SK-N-SH (cell line): ENCODE data around the gene CIAO1. TPM values are rescaled to one million over a fixed set of nuclear protein-coding genes. Genes with fewer than 3 reads are reported as not detected.

Source experiments
- CTCF ChIA-PET: fragments of 300-600, 350-600 bp; formaldehyde crosslinking; extraction: SDS; loops from one replicate; lab custom pipeline; 2021; lab: Yijun Ruan, JAX
- POLR2A ChIA-PET: fragments of 350-600 bp; sonication (Branson Sonifier 250); formaldehyde crosslinking; extraction: SDS; loops from one replicate; lab custom pipeline; 2020; ENCODE audit warnings: antibody characterized with exemption, inconsistent platforms; lab: Yijun Ruan, JAX
- DNase-seq: peaks from one replicate; pipeline ENCODE4 v3.0.0; 2012
- H2AFZ ChIP-seq: fragments of 200-600 bp; sonication (generic); 2 replicates; pipeline ENCODE4 v1.8.1; 2016; ENCODE audit warnings: antibody characterized with exemption, mild to moderate bottlenecking, low read depth
- H3F3A ChIP-seq: fragments of 200-600 bp; sonication (generic); replicated peaks from 2 replicates; pipeline ENCODE3; 2016; ENCODE audit warnings: antibody characterized with exemption, mild to moderate bottlenecking; ENCODE audit not compliant: insufficient read depth
- H3K27ac ChIP-seq, 2 experiments: fragments of 200-500 bp in 1 of 2; fragments of 200-600 bp in 1 of 2; sonication (Bioruptor generic) in 1 of 2; sonication (generic), shearing (Covaris generic) in 1 of 2; 2 replicates each; pipeline versions ENCODE4 v1.5.1 to v1.6.1; 2014 to 2016; ENCODE audit warnings: low read depth in 2 of 2, inconsistent platforms in 1 of 2, low read length in 1 of 2, mild to moderate bottlenecking in 1 of 2, mixed read lengths in 1 of 2
- H3K27me3 ChIP-seq: fragments of 200-600 bp; sonication (generic), shearing (Covaris generic); 2 replicates; pipeline ENCODE4 v1.6.1; 2016; ENCODE audit warnings: mixed run types; ENCODE audit not compliant: insufficient read depth
- H3K36me3 ChIP-seq, 2 experiments: fragments of 200-500 bp in 1 of 2; fragments of 200-600 bp in 1 of 2; sonication (Bioruptor generic) in 1 of 2; sonication (generic) in 1 of 2; replicated peaks in 1 of 2; 2 replicates each; pipeline versions ENCODE3 to v1.5.1; 2014 to 2016; ENCODE audit warnings: low read length in 1 of 2, mild to moderate bottlenecking in 1 of 2; ENCODE audit not compliant: insufficient read depth in 2 of 2, control insufficient read depth in 1 of 2
- H3K4me1 ChIP-seq, 2 experiments: fragments of 200-500 bp in 1 of 2; fragments of 200-600 bp in 1 of 2; sonication (Bioruptor generic) in 1 of 2; sonication (generic), shearing (Covaris generic) in 1 of 2; 2 replicates each; pipeline versions ENCODE4 v1.5.1 to v1.6.1; 2014 to 2016; ENCODE audit warnings: low read depth in 1 of 2, low read length in 1 of 2, mixed run types in 1 of 2; ENCODE audit not compliant: insufficient read depth in 2 of 2, control insufficient read depth in 1 of 2
- H3K4me2 ChIP-seq: fragments of 200-600 bp; sonication (generic), shearing (Covaris generic); 2 replicates; pipeline ENCODE4 v1.6.1; 2017; ENCODE audit warnings: mixed run types
- H3K4me3 ChIP-seq, 2 experiments: fragments of 200-500 bp in 1 of 2; fragments of 200-600 bp in 1 of 2; sonication (Bioruptor generic) in 1 of 2; sonication (generic), shearing (Covaris generic) in 1 of 2; 2 replicates each; pipeline versions ENCODE4 v1.5.1 to v1.8.1; 2014 to 2016; ENCODE audit warnings: low read depth in 2 of 2, inconsistent platforms in 1 of 2, low read length in 1 of 2, mild to moderate bottlenecking in 1 of 2, mixed read lengths in 1 of 2, moderate library complexity in 1 of 2
- H3K79me2 ChIP-seq: fragments of 200-600 bp; sonication (generic); 2 replicates; pipeline ENCODE4 v1.8.1; 2017; ENCODE audit warnings: mild to moderate bottlenecking; ENCODE audit not compliant: insufficient read depth
- H3K9ac ChIP-seq: fragments of 200-600 bp; sonication (generic); 2 replicates; pipeline ENCODE4 v1.6.1; 2017; ENCODE audit warnings: mixed run types
- H3K9me2 ChIP-seq: fragments of 200-600 bp; sonication (generic); 2 replicates; pipeline ENCODE4 v1.6.1; 2017; ENCODE audit warnings: mixed run types
- H3K9me3 ChIP-seq: fragments of 200-600 bp; sonication (generic); 2 replicates; pipeline ENCODE4 v1.6.1; 2017; ENCODE audit warnings: mixed run types, mild to moderate bottlenecking, moderate library complexity
- H4K20me1 ChIP-seq: fragments of 200-600 bp; sonication (generic); 2 replicates; pipeline ENCODE4 v1.6.1; 2017; ENCODE audit warnings: mild to moderate bottlenecking, mixed run types; ENCODE audit not compliant: insufficient read depth
- ELF1 ChIP-seq: IDR thresholded peaks from 2 replicates; pipeline ENCODE4 v1.4.0; 2012
- FOSL2 ChIP-seq: IDR thresholded peaks from 2 replicates; pipeline ENCODE4 v1.4.0; 2012; ENCODE audit warnings: low read depth, mild to moderate bottlenecking, moderate library complexity, borderline replicate concordance
- NRF1 ChIP-seq: IDR thresholded peaks from 2 replicates; pipeline ENCODE4 v1.6.1; 2012; ENCODE audit warnings: low read depth, mild to moderate bottlenecking, low read length
- RAD21 ChIP-seq: IDR thresholded peaks from 2 replicates; pipeline ENCODE4 v1.6.1; 2012; ENCODE audit warnings: mild to moderate bottlenecking, low read length
- RXRA ChIP-seq: IDR thresholded peaks from 2 replicates; pipeline ENCODE4 v1.4.0; 2012; ENCODE audit warnings: low read depth, mild to moderate bottlenecking, borderline replicate concordance
- SIN3A ChIP-seq: IDR thresholded peaks from 2 replicates; pipeline ENCODE4 v1.6.1; 2012; ENCODE audit warnings: low read depth, mild to moderate bottlenecking, low read length, moderate library complexity, borderline replicate concordance
- SMC3 ChIP-seq: IDR thresholded peaks from 2 replicates; pipeline ENCODE4 v1.6.1; 2012; ENCODE audit warnings: low read depth, low read length, improper control_type of control experiment
- TCF12 ChIP-seq: IDR thresholded peaks from 2 replicates; pipeline ENCODE4 v1.4.0; 2012
- YY1 ChIP-seq: IDR thresholded peaks from 2 replicates; pipeline ENCODE4 v1.4.0; 2012; ENCODE audit warnings: low read depth, mild to moderate bottlenecking
- WGBS: methylation state at CpG from one replicate; pipeline ENCODE4 v1.1.6; 2017; ENCODE audit warnings: low lambda C conversion rate; 5-methylcytosine and 5-hydroxymethylcytosine counted together
- polyA plus RNA-seq, 3 experiments: library from polyadenylated mRNA; depleted of rRNA; stranded (reverse); fragments of >200 nt; gene quantifications; 2 replicates each; pipeline ENCODE4 v1.2.3, GENCODE V29; 2012
- TF ChIP-seq, protein P1 (sequence below): IDR thresholded peaks from 2 replicates; pipeline ENCODE4 v1.4.0; 2012; ENCODE audit warnings: low read depth, borderline replicate concordance
- TF ChIP-seq, protein P2 (sequence below): fragments of 200-600 bp; sonication (generic); IDR thresholded peaks from 2 replicates; pipeline ENCODE4 v1.6.1; 2017; ENCODE audit warnings: antibody characterized with exemption, mild to moderate bottlenecking, moderate library complexity

Gene CIAO1
- polyA plus RNA-seq, 1 of the 3 experiments (the other 2 are of a cell fraction) = 120 TPM

DNA sequence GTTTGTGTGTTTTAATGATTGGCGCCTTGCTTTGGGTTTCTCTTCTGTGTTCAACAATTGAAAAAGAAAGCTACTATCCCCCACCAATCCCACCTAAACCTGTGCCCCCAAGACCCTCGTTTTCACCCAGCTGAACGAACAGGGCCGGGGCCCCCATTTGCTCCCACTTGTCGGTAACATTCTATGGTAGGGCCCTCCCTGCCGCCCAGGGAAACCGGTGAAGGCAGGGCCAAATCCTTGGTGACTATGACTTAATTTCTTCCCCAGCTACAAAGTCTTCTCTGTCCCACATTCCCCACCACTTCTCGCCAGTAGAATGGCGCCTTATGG is 39.9 kb downstream of the CIAO1 start:
- H3K27me3 ChIP-seq = no peaks in the 10 kb centered on the region
- CTCF ChIA-PET = interaction anchor here (0.9 to 1.9 kb wide), 3 partner anchors 16 to 203 kb away, joined by 3 to 10 read pairs (median 6); no protein-coding TSS in a partner anchor
- peaks cover 18 to 20% of the 10 kb centered on the region in 2 experiments for H3K4me1 ChIP-seq
- TF ChIP-seq FOSL2 (no peak), RAD21 (no peak), TCF12 (no peak), YY1 (no peak), ELF1 (no peak), NRF1 (peak; percentile 11; the same call in 1 of the 2 replicates)
- TF ChIP-seq, protein P1, sequence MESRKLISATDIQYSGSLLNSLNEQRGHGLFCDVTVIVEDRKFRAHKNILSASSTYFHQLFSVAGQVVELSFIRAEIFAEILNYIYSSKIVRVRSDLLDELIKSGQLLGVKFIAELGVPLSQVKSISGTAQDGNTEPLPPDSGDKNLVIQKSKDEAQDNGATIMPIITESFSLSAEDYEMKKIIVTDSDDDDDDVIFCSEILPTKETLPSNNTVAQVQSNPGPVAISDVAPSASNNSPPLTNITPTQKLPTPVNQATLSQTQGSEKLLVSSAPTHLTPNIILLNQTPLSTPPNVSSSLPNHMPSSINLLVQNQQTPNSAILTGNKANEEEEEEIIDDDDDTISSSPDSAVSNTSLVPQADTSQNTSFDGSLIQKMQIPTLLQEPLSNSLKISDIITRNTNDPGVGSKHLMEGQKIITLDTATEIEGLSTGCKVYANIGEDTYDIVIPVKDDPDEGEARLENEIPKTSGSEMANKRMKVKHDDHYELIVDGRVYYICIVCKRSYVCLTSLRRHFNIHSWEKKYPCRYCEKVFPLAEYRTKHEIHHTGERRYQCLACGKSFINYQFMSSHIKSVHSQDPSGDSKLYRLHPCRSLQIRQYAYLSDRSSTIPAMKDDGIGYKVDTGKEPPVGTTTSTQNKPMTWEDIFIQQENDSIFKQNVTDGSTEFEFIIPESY = no peak
- peak overlapping the region; percentile 87 for H3K4me2 ChIP-seq
- peak; percentile 30 for DNase-seq
- POLR2A ChIA-PET = interaction anchor here (0.7 to 3.0 kb wide), 6 partner anchors 15 to 41 kb away, joined by 3 to 20 read pairs (median 4); partner anchors contain the start of gene ITPRIPL1
- H2AFZ ChIP-seq = peak overlapping the region; percentile 80
- peaks cover 53% of the 10 kb centered on the region for H3K79me2 ChIP-seq
- no peaks in the 10 kb centered on the region for H3F3A ChIP-seq
- peak overlapping the region; percentile 64 to 87 for H3K4me3 ChIP-seq
- peak overlapping the region; percentile 67 to 79 for H3K27ac ChIP-seq
- peaks cover 3% of the 10 kb centered on the region; the same call in 1 of the 2 replicates for H4K20me1 ChIP-seq
- H3K9ac ChIP-seq = peak overlapping the region; percentile 88
- whole genome bisulfite sequencing = 6% methylated on average over 9 of the region's 9 CpGs
- H3K9me3 ChIP-seq = no peaks in the 10 kb centered on the region
- peaks cover 33 to 34% of the 10 kb centered on the region in 2 experiments for H3K36me3 ChIP-seq
- H3K9me2 ChIP-seq = no peaks in the 10 kb centered on the region

GRCh38 chr2:96306370-96306769 is 40.3 kb downstream of the CIAO1 start:
- TF ChIP-seq SIN3A (0 out of 2 replicates have a peak, but pooled peaks have one; percentile 23), RXRA (no peak), SMC3 (no peak)
- TF ChIP-seq, protein P2, sequence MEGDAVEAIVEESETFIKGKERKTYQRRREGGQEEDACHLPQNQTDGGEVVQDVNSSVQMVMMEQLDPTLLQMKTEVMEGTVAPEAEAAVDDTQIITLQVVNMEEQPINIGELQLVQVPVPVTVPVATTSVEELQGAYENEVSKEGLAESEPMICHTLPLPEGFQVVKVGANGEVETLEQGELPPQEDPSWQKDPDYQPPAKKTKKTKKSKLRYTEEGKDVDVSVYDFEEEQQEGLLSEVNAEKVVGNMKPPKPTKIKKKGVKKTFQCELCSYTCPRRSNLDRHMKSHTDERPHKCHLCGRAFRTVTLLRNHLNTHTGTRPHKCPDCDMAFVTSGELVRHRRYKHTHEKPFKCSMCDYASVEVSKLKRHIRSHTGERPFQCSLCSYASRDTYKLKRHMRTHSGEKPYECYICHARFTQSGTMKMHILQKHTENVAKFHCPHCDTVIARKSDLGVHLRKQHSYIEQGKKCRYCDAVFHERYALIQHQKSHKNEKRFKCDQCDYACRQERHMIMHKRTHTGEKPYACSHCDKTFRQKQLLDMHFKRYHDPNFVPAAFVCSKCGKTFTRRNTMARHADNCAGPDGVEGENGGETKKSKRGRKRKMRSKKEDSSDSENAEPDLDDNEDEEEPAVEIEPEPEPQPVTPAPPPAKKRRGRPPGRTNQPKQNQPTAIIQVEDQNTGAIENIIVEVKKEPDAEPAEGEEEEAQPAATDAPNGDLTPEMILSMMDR = no peak
- H3K4me3 ChIP-seq = peak overlapping the region; percentile 64 to 87
- no peaks in the 10 kb centered on the region for H3K9me2 ChIP-seq
- peak overlapping the region; percentile 88; the same call in 1 of the 2 replicates for H3K9ac ChIP-seq
- H3K9me3 ChIP-seq = no peaks in the 10 kb centered on the region
- peaks cover 30% of the 10 kb centered on the region in 2 experiments for H3K36me3 ChIP-seq
- H3K27ac ChIP-seq = peak overlapping the region; percentile 67 to 79; a peak in 3 of 4 replicates
- peaks cover 18 to 20% of the 10 kb centered on the region in 2 experiments for H3K4me1 ChIP-seq
- peaks cover 3% of the 10 kb centered on the region; the same call in 1 of the 2 replicates for H4K20me1 ChIP-seq
- peak overlapping the region; percentile 80 for H2AFZ ChIP-seq
- ChIA-PET CTCF (interaction anchor here (0.9 to 1.9 kb wide), 3 partner anchors 15 to 202 kb away, joined by 3 to 10 read pairs (median 6); no protein-coding TSS in a partner anchor), POLR2A (interaction anchor here (1.2 to 3.0 kb wide), 2 partner anchors 15 to 18 kb away, joined by 3 to 20 read pairs; no protein-coding TSS in a partner anchor)
- DNase-seq = no peak
- WGBS = 88% methylated on average over 3 of the region's 3 CpGs
- peak overlapping the region; percentile 87 for H3K4me2 ChIP-seq
- no peaks in the 10 kb centered on the region for H3K27me3 ChIP-seq
- H3K79me2 ChIP-seq = peaks cover 48% of the 10 kb centered on the region
- no peaks in the 10 kb centered on the region for H3F3A ChIP-seq
